Measurements from ENCODE around the gene FADS1. TPM values are rescaled to one million over a fixed set of nuclear protein-coding genes. Genes with fewer than 3 reads are reported as not detected.

Gene FADS1
- total RNA-seq, 1 experiment from 2014 or later, result 105 TPM

- no peaks in the 10 kb centered on the region for H3K9me3 Mint-ChIP-seq
- ATAC-seq (no peak), DNase-seq (ENCODE audit: low spot score) (no peak)
- H3K36me3 Mint-ChIP-seq, result no peaks in the 10 kb centered on the region
- no peak overlapping the region for H3K4me3 Mint-ChIP-seq
- peaks cover 27% of the 10 kb centered on the region for H3K27me3 Mint-ChIP-seq (ENCODE audit: low read depth)
- ChIA-PET CTCF (interaction anchor here (0.5 to 4.6 kb wide), 6 partner anchors 9 to 32 kb away, joined by 3 to 33 read pairs (median 6); no protein-coding TSS in a partner anchor), POLR2A (interaction anchor here (0.5 kb wide), 1 partner anchor 79 kb away, joined by 3 read pairs; no protein-coding TSS in a partner anchor)
- TF ChIP-seq EMX1 (CRISPR knock-in tag; IDR thresholded peaks at IDR 0.05) (no peak), TP53 (CRISPR knock-in tag; IDR thresholded peaks at IDR 0.05) (no peak), SMAD3 (CRISPR knock-in tag; IDR thresholded peaks at IDR 0.05; ENCODE audit: borderline replicate concordance) (no peak), PRRX2 (CRISPR knock-in tag; IDR thresholded peaks at IDR 0.05) (no peak), FOXP4 (CRISPR knock-in tag; IDR thresholded peaks at IDR 0.05) (no peak), CDX4 (CRISPR knock-in tag; IDR thresholded peaks at IDR 0.05; ENCODE audit: borderline replicate concordance) (no peak), ZNF138 (CRISPR knock-in tag; conservative IDR thresholded peaks at IDR 0.05) (no peak), STAT6 (CRISPR knock-in tag; conservative IDR thresholded peaks at IDR 0.05; ENCODE audit: low read depth) (no peak), CREM (CRISPR knock-in tag; IDR thresholded peaks at IDR 0.05) (no peak), SMAD4 (CRISPR knock-in tag; IDR thresholded peaks at IDR 0.05) (no peak), KAT7 (CRISPR knock-in tag; IDR thresholded peaks at IDR 0.05; ENCODE audit: borderline replicate concordance) (no peak)
- no peak overlapping the region for H3K27ac Mint-ChIP-seq
- H3K4me1 Mint-ChIP-seq, result peaks cover 20% of the 10 kb centered on the region
Measured at GRCh38 chr11:61756147-61756451, 60.7 kb downstream of the FADS1 start.

- peaks cover 22% of the 10 kb centered on the region for H3K4me1 Mint-ChIP-seq
- no peak overlapping the region for H3K4me3 Mint-ChIP-seq
- POLR2A ChIA-PET, result no interaction called here
- CTCF ChIA-PET, result interaction anchor here (0.8 to 3.5 kb wide), 5 partner anchors 11 to 33 kb away, joined by 3 to 23 read pairs (median 8); no protein-coding TSS in a partner anchor
- H3K9me3 Mint-ChIP-seq, result no peaks in the 10 kb centered on the region
- H3K27ac Mint-ChIP-seq, result no peak overlapping the region
- H3K27me3 Mint-ChIP-seq (ENCODE audit: low read depth), result peaks cover 34% of the 10 kb centered on the region
- no peaks in the 10 kb centered on the region for H3K36me3 Mint-ChIP-seq
- no peak for ATAC-seq
- DNase-seq (ENCODE audit: low spot score), result no peak
- TF ChIP-seq ZNF671 (CRISPR knock-in tag; IDR thresholded peaks at IDR 0.05) (no peak), NR2C2 (CRISPR knock-in tag; IDR thresholded peaks at IDR 0.05) (no peak), OVOL2 (CRISPR knock-in tag; IDR thresholded peaks at IDR 0.05; ENCODE audit: borderline replicate concordance) (no peak), ZNF416 (CRISPR knock-in tag; IDR thresholded peaks at IDR 0.05) (no peak), ZNF423 (CRISPR knock-in tag; IDR thresholded peaks at IDR 0.05) (no peak), E2F5 (CRISPR knock-in tag; IDR thresholded peaks at IDR 0.05) (no peak), FOXJ3 (CRISPR knock-in tag; IDR thresholded peaks at IDR 0.05; ENCODE audit: borderline replicate concordance) (no peak), PRDM15 (CRISPR knock-in tag; IDR thresholded peaks at IDR 0.05) (no peak), TCF7 (CRISPR knock-in tag; IDR thresholded peaks at IDR 0.05; ENCODE audit: low read depth) (no peak), ZNF281 (CRISPR knock-in tag; IDR thresholded peaks at IDR 0.05) (no peak), IRF2 (CRISPR knock-in tag; IDR thresholded peaks at IDR 0.05; ENCODE audit: borderline replicate concordance, low read depth) (no peak), ZNF138 (CRISPR knock-in tag; conservative IDR thresholded peaks at IDR 0.05) (no peak)
Measured at GRCh38 chr11:61754534-61755482, 62.0 kb downstream of the FADS1 start.
